HepG2 (cell line): Measurements from ENCODE around the gene DLX6. TPM values are rescaled to one million over a fixed set of nuclear protein-coding genes. Genes with fewer than 3 reads are reported as not detected.

ENCODE experiments used
- ARID2 ChIP-seq: sonication (generic); formaldehyde crosslinking; IDR thresholded peaks from 2 replicates; pipeline ENCODE4 v1.8.1; 2022; ENCODE audit warnings: mild to moderate bottlenecking, missing genetic modification reagents, borderline replicate concordance
- CEBPG ChIP-seq: IDR thresholded peaks from 2 replicates; pipeline ENCODE4 v1.6.1; 2016
- LCORL ChIP-seq, 2 experiments: fragments of 450-650 bp in 1 of 2; sonication (generic) in 1 of 2; formaldehyde crosslinking in 1 of 2; IDR thresholded peaks; 2 replicates each; pipeline versions ENCODE4 v1.5.0 to v1.6.1; 2017 to 2020; ENCODE audit warnings: antibody characterized with exemption in 1 of 2, missing genetic modification reagents in 1 of 2
- MATR3 ChIP-seq: sonication (generic); formaldehyde crosslinking; IDR thresholded peaks from 2 replicates; pipeline ENCODE4 v1.4.0; 2020; ENCODE audit warnings: missing genetic modification reagents
- NFATC3 ChIP-seq: sonication (generic); formaldehyde crosslinking; IDR thresholded peaks from 2 replicates; pipeline ENCODE4 v1.5.1; 2020; ENCODE audit warnings: mild to moderate bottlenecking, missing genetic modification reagents
- NONO ChIP-seq, 2 experiments: fragments of 450-650 bp in 1 of 2; sonication (generic) in 1 of 2; formaldehyde crosslinking in 1 of 2; IDR thresholded peaks in 1 of 2; conservative IDR thresholded peaks in 1 of 2; 2 replicates each; pipeline versions ENCODE4 v1.6.1 to v1.8.0; 2017 to 2022; ENCODE audit warnings: mild to moderate bottlenecking in 1 of 2, missing genetic modification reagents in 1 of 2, moderate library complexity in 1 of 2
- RFXAP ChIP-seq: sonication (generic); formaldehyde crosslinking; IDR thresholded peaks from 2 replicates; pipeline ENCODE4 v1.4.0; 2020; ENCODE audit warnings: missing genetic modification reagents, borderline replicate concordance
- SIX4 ChIP-seq: sonication (generic); formaldehyde crosslinking; IDR thresholded peaks from 2 replicates; pipeline ENCODE4 v1.4.0; 2020; ENCODE audit warnings: missing genetic modification reagents
- SOX6 ChIP-seq, 2 experiments: fragments of 450-650 bp in 1 of 2; sonication (generic) in 1 of 2; formaldehyde crosslinking in 1 of 2; IDR thresholded peaks; 2 replicates each; pipeline versions ENCODE4 v1.4.0 to v1.6.1; 2017 to 2020; ENCODE audit warnings: antibody characterized with exemption in 1 of 2, mild to moderate bottlenecking in 1 of 2, missing genetic modification reagents in 1 of 2
- ZBTB8A ChIP-seq: sonication (generic); formaldehyde crosslinking; IDR thresholded peaks from 2 replicates; pipeline ENCODE4 v1.4.0; 2020; ENCODE audit warnings: mild to moderate bottlenecking, low read depth, missing genetic modification reagents, borderline replicate concordance
- ZNF12 ChIP-seq: sonication (generic); formaldehyde crosslinking; IDR thresholded peaks from 2 replicates; pipeline ENCODE4 v1.5.0; 2020; ENCODE audit warnings: missing genetic modification reagents
- ZNF292 ChIP-seq: sonication (generic); formaldehyde crosslinking; IDR thresholded peaks from 2 replicates; pipeline ENCODE4 v1.8.1; 2022; ENCODE audit warnings: mild to moderate bottlenecking, low read depth, missing genetic modification reagents, borderline replicate concordance
- ZNF335 ChIP-seq: sonication (generic); formaldehyde crosslinking; IDR thresholded peaks from 2 replicates; pipeline ENCODE4 v1.4.0; 2020; ENCODE audit warnings: missing genetic modification reagents
- ZNF382 ChIP-seq: sonication (generic); formaldehyde crosslinking; IDR thresholded peaks from 2 replicates; pipeline ENCODE4 v1.5.0; 2020; ENCODE audit warnings: missing genetic modification reagents, mild to moderate bottlenecking, borderline replicate concordance
- ZNF766 ChIP-seq: sonication (generic); formaldehyde crosslinking; IDR thresholded peaks from 2 replicates; pipeline ENCODE4 v1.5.0; 2020; ENCODE audit warnings: missing genetic modification reagents, borderline replicate concordance
- ZNF83 ChIP-seq: sonication (generic); formaldehyde crosslinking; IDR thresholded peaks from 2 replicates; pipeline ENCODE4 v1.4.0; 2020; ENCODE audit warnings: missing genetic modification reagents, mild to moderate bottlenecking, borderline replicate concordance
- ZZZ3 ChIP-seq: sonication (generic); formaldehyde crosslinking; IDR thresholded peaks from 2 replicates; pipeline ENCODE4 v1.4.0; 2020; ENCODE audit warnings: missing genetic modification reagents, mild to moderate bottlenecking, borderline replicate concordance
- polyA plus RNA-seq, 8 experiments: library from polyadenylated mRNA; depleted of rRNA in 3 of 8; stranded (reverse) in 7 of 8; unstranded in 1 of 8; fragments of >200 nt; fragmentation: Illumina TruSeq in 4 of 8; extraction: Trizol in 4 of 8; gene quantifications; 2 replicates each; pipeline versions ENCODE4 v1.2.1 to v1.2.3, GENCODE V29; 2011 to 2016; ENCODE audit warnings: low read depth in 4 of 8, missing spikeins in 1 of 8, mixed read lengths in 1 of 8; ENCODE audit not compliant: insufficient read depth in 1 of 8
- total RNA-seq, 5 experiments: library from RNA; depleted of rRNA; stranded (reverse); fragments of >200 nt; fragmentation: Illumina TruSeq; extraction: Trizol; gene quantifications; 2 replicates each; pipeline ENCODE4 v1.2.3, GENCODE V29; 2016; ENCODE audit warnings: low read depth in 1 of 5
- TF ChIP-seq, protein P1 (sequence below), 2 experiments: sonication (generic) in 1 of 2; formaldehyde crosslinking in 1 of 2; IDR thresholded peaks; 2 replicates each; pipeline versions ENCODE4 v1.4.0 to v1.6.1; 2016 to 2020; ENCODE audit warnings: borderline replicate concordance in 1 of 2, low read depth in 1 of 2, mild to moderate bottlenecking in 1 of 2, missing genetic modification reagents in 1 of 2
- TF ChIP-seq, protein P2 (sequence below), 2 experiments: fragments of 450-650 bp in 1 of 2; sonication (generic) in 1 of 2; formaldehyde crosslinking; IDR thresholded peaks; 2 replicates each; pipeline versions ENCODE4 v1.5.0 to v1.8.0; 2020 to 2022; ENCODE audit warnings: mild to moderate bottlenecking in 1 of 2, missing genetic modification reagents in 1 of 2
- TF ChIP-seq, protein P3 (sequence below): fragments of 450-650 bp; IDR thresholded peaks from 2 replicates; pipeline ENCODE4 v1.6.1; 2017; ENCODE audit warnings: mild to moderate bottlenecking

DLX6 gene
- total and polyA plus RNA-seq, 2 of the 13 experiments (the other 11 are each of a cell fraction or from before 2014, with no cell fraction given): 3.5 to 5.5 TPM

DNA sequence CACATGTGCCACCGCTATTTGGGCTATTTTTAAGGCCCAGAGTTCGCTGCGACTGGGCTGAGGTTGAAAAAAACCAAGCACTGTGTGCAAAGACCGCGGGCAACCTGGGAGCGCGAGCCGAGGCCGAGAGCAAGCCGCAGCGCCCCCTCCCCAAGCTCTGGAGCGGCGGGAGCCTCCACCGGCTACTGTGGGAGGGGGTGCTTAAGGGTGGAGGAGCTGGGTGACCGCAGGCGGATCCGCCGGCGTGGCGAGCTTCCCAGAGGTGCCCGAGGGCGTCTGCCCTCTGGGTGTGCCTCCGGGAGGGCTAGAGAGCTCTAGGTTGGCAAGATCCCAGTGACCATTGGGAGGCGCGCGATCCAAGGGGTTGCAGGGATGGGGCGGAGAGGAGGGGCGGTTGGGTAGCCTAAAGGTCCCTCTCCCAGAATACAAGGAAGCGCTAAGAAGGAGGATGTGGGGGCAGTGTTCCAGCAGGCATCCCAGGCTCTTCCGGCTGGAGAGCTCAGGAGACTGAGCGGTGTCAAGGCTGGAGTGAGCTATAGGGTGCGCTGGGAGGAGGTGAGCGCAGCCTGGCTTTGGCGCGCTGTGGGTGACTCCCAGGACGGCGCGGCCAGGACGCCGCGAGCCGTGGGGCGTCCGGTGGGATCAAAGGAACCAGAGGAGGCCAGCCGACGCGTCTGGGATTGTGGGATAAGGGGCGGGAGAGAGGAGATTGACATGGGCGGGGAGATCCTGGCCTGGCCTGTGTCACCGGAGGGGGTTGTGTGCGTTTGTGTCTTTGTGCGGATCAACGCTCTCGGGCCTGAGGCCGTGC, 11.2 kb downstream of the DLX6 start (continued):
- no peak for TF ChIP-seq ZNF335 (CRISPR knock-in tag)
- TF ChIP-seq, protein P1, sequence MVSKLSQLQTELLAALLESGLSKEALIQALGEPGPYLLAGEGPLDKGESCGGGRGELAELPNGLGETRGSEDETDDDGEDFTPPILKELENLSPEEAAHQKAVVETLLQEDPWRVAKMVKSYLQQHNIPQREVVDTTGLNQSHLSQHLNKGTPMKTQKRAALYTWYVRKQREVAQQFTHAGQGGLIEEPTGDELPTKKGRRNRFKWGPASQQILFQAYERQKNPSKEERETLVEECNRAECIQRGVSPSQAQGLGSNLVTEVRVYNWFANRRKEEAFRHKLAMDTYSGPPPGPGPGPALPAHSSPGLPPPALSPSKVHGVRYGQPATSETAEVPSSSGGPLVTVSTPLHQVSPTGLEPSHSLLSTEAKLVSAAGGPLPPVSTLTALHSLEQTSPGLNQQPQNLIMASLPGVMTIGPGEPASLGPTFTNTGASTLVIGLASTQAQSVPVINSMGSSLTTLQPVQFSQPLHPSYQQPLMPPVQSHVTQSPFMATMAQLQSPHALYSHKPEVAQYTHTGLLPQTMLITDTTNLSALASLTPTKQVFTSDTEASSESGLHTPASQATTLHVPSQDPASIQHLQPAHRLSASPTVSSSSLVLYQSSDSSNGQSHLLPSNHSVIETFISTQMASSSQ (IDR thresholded peaks at IDR 0.05; ENCODE audit: low read depth): no peak
- TF ChIP-seq, protein P1 (CRISPR knock-in tag; IDR thresholded peaks at IDR 0.05; ENCODE audit: borderline replicate concordance): 0 out of 2 replicates have a peak, but pooled peaks have one; percentile 41
- peak; percentile 94 for TF ChIP-seq ARID2 (CRISPR knock-in tag)
- no peak for TF ChIP-seq SOX6 (IDR thresholded peaks at IDR 0.05)
- peak; percentile 66 for TF ChIP-seq SOX6 (CRISPR knock-in tag; IDR thresholded peaks at IDR 0.05)
- TF ChIP-seq CEBPG (CRISPR knock-in tag): no peak
- TF ChIP-seq SIX4 (CRISPR knock-in tag): no peak
- no peak for TF ChIP-seq ZZZ3 (CRISPR knock-in tag)
- TF ChIP-seq, protein P2, sequence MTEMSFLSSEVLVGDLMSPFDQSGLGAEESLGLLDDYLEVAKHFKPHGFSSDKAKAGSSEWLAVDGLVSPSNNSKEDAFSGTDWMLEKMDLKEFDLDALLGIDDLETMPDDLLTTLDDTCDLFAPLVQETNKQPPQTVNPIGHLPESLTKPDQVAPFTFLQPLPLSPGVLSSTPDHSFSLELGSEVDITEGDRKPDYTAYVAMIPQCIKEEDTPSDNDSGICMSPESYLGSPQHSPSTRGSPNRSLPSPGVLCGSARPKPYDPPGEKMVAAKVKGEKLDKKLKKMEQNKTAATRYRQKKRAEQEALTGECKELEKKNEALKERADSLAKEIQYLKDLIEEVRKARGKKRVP (CRISPR knock-in tag; IDR thresholded peaks at IDR 0.05): no peak
- no peak for TF ChIP-seq MATR3 (CRISPR knock-in tag)
- TF ChIP-seq, protein P3, sequence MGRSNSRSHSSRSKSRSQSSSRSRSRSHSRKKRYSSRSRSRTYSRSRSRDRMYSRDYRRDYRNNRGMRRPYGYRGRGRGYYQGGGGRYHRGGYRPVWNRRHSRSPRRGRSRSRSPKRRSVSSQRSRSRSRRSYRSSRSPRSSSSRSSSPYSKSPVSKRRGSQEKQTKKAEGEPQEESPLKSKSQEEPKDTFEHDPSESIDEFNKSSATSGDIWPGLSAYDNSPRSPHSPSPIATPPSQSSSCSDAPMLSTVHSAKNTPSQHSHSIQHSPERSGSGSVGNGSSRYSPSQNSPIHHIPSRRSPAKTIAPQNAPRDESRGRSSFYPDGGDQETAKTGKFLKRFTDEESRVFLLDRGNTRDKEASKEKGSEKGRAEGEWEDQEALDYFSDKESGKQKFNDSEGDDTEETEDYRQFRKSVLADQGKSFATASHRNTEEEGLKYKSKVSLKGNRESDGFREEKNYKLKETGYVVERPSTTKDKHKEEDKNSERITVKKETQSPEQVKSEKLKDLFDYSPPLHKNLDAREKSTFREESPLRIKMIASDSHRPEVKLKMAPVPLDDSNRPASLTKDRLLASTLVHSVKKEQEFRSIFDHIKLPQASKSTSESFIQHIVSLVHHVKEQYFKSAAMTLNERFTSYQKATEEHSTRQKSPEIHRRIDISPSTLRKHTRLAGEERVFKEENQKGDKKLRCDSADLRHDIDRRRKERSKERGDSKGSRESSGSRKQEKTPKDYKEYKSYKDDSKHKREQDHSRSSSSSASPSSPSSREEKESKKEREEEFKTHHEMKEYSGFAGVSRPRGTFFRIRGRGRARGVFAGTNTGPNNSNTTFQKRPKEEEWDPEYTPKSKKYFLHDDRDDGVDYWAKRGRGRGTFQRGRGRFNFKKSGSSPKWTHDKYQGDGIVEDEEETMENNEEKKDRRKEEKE: no peak
- TF ChIP-seq ZNF766: no peak
- TF ChIP-seq ZBTB8A (CRISPR knock-in tag): no peak
- no peak for TF ChIP-seq ZNF382
- TF ChIP-seq ZNF292: no peak; the same call in 1 of the 2 replicates
- peak; percentile 61 for TF ChIP-seq RFXAP (CRISPR knock-in tag)
- TF ChIP-seq ZNF12 (CRISPR knock-in tag): no peak
- TF ChIP-seq NFATC3 (CRISPR knock-in tag): no peak
- no peak for TF ChIP-seq NONO (IDR thresholded peaks at IDR 0.05)
- TF ChIP-seq NONO (CRISPR knock-in tag; conservative IDR thresholded peaks at IDR 0.05): peak; percentile 36; the same call in 1 of the 2 replicates
- TF ChIP-seq ZNF83 (CRISPR knock-in tag): peak; percentile 23; the same call in 1 of the 2 replicates
- TF ChIP-seq LCORL (IDR thresholded peaks at IDR 0.05): no peak
- TF ChIP-seq LCORL (CRISPR knock-in tag; IDR thresholded peaks at IDR 0.05): peak; percentile 73; the same call in 1 of the 2 replicates
